ENCODE measurements around the gene TIGAR. TPM values are rescaled to one million over a fixed set of nuclear protein-coding genes. Genes with fewer than 3 reads are reported as not detected.
A peak's percentile ranks its signal among the peaks of the same experiment; 100 is the strongest.

Gene TIGAR
- polyA plus RNA-seq, 6 donors from 2014 or later = 3.3 to 9.4 (median 5.6) TPM

- Mint-ChIP-seq H3K27ac (peak overlapping the region in 2 of 6 donors; percentile 37 to 79), H3K36me3 (peaks cover 6 to 15% of the 10 kb centered on the region in 2 donors), H3K4me3 (peak overlapping the region in 1 of 8 donors; percentile 30), H3K27me3 (no peaks in the 10 kb centered on the region), H3K4me1 (peaks cover 31 to 56% (median 50%) of the 10 kb centered on the region in 3 donors), H3K9me3 (no peaks in the 10 kb centered on the region)
- ATAC-seq (ENCODE audit: low read depth in 2 of 2) (no peak), DNase-seq (no peak)
Measured at GRCh38 chr12:4287325-4288211, 33.4 kb upstream of the TIGAR start.

GRCh38 chr12:4288296-4289131, 32.5 kb upstream of the TIGAR start:
- Mint-ChIP-seq H3K27ac (peak overlapping the region; percentile 38 to 90 (median 74)), H3K9me3 (no peaks in the 10 kb centered on the region), H3K4me3 (peak overlapping the region; percentile 41 to 89 (median 68)), H3K27me3 (no peaks in the 10 kb centered on the region), H3K4me1 (peaks cover 31 to 56% (median 51%) of the 10 kb centered on the region in 3 donors), H3K36me3 (peaks cover 6 to 15% of the 10 kb centered on the region in 2 donors)
- peak; percentile 41 to 48 for ATAC-seq (ENCODE audit: low read depth in 2 of 2)
- no peak for DNase-seq

DNA sequence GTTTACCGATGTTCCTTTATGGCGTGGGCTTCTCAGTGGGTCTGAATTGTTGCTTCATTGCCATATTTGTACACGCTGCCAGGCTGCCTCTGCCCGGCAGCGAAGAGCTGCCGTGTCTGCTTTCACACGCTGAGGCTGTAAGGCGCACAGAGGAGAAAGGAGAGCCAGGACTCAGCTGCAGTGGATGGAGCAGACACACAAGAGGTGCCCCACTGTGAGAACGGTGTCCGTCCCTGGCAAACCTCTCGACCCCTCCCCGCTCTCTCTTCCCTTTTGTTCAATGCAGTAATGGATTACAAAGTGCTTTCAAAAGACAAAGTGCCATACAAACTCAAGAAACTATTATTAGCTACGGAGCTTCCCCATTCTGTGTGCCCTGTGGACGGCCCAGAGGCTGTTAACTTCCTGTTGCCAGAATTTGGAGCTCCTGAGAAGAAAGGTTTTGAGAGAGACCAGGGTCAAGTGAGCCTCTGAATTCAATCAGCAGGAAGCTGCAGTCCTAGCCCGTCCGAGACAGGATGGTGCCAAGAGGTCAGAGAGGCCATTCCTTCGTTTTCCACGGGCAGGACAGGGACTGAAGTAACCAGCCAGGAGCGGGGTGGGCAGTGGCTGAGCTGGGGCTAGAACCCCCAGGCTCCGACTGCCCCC, 31.7 kb upstream of the TIGAR start:
- Mint-ChIP-seq H3K27ac (peak overlapping the region in 5 of 6 donors; percentile 32 to 90 (median 79)), H3K4me1 (peaks cover 31 to 56% (median 50%) of the 10 kb centered on the region in 3 donors), H3K27me3 (no peaks in the 10 kb centered on the region), H3K36me3 (peaks cover 6 to 15% of the 10 kb centered on the region in 2 donors), H3K9me3 (no peaks in the 10 kb centered on the region), H3K4me3 (peak overlapping the region; percentile 41 to 89 (median 60))
- peak; percentile 48 to 50 for ATAC-seq (ENCODE audit: low read depth in 2 of 2)
- no peak for DNase-seq

GRCh38 chr12:4289998-4290790, 30.8 kb upstream of the TIGAR start:
- H3K27me3 Mint-ChIP-seq = no peaks in the 10 kb centered on the region
- peak overlapping the region in 3 of 6 donors; percentile 20 to 90 (median 79) for H3K27ac Mint-ChIP-seq
- no peaks in the 10 kb centered on the region for H3K9me3 Mint-ChIP-seq
- ATAC-seq (ENCODE audit: low read depth in 2 of 2) (no peak), DNase-seq (no peak)
- H3K4me1 Mint-ChIP-seq = peaks cover 36 to 56% (median 55%) of the 10 kb centered on the region in 3 donors
- H3K4me3 Mint-ChIP-seq = peak overlapping the region in 2 of 8 donors; percentile 12 to 45
- H3K36me3 Mint-ChIP-seq = peaks cover 13 to 15% of the 10 kb centered on the region in 2 donors

- no peak for ATAC-seq (ENCODE audit: low read depth in 2 of 2)
- no peaks in the 10 kb centered on the region for H3K27me3 Mint-ChIP-seq
- peaks cover 23 to 35% (median 32%) of the 10 kb centered on the region in 3 donors for H3K4me1 Mint-ChIP-seq
- H3K4me3 Mint-ChIP-seq = no peak overlapping the region
- DNase-seq = no peak
- no peaks in the 10 kb centered on the region for H3K9me3 Mint-ChIP-seq
- peaks cover 10 to 15% of the 10 kb centered on the region in 2 donors for H3K36me3 Mint-ChIP-seq
- H3K27ac Mint-ChIP-seq = peak overlapping the region in 2 of 6 donors; percentile 38 to 74
Measured at GRCh38 chr12:4292341-4293073, 28.5 kb upstream of the TIGAR start.

- Mint-ChIP-seq H3K4me3 (no peak overlapping the region), H3K27ac (peak overlapping the region in 5 of 6 donors; percentile 2 to 60 (median 9)), H3K4me1 (peaks cover 17 to 26% (median 23%) of the 10 kb centered on the region in 3 donors), H3K9me3 (no peaks in the 10 kb centered on the region), H3K36me3 (peaks cover 15% of the 10 kb centered on the region in 2 donors), H3K27me3 (no peaks in the 10 kb centered on the region)
- DNase-seq (no peak), ATAC-seq (ENCODE audit: low read depth in 2 of 2) (no peak)
Measured at GRCh38 chr12:4293299-4293965, 27.6 kb upstream of the TIGAR start.

GRCh38 chr12:4293966-4294505, 27.0 kb upstream of the TIGAR start:
- DNase-seq (no peak), ATAC-seq (ENCODE audit: low read depth in 2 of 2) (no peak)
- Mint-ChIP-seq H3K4me3 (no peak overlapping the region), H3K27ac (peak overlapping the region in 3 of 6 donors; percentile 3 to 74 (median 47)), H3K9me3 (no peaks in the 10 kb centered on the region), H3K36me3 (peaks cover 14 to 15% of the 10 kb centered on the region in 2 donors), H3K4me1 (peaks cover 11 to 20% (median 17%) of the 10 kb centered on the region in 3 donors), H3K27me3 (no peaks in the 10 kb centered on the region)

- H3K36me3 Mint-ChIP-seq = peaks cover 10 to 21% of the 10 kb centered on the region in 2 donors
Measured at GRCh38 chr12:4296751-4297150, 24.3 kb upstream of the TIGAR start.

DNA sequence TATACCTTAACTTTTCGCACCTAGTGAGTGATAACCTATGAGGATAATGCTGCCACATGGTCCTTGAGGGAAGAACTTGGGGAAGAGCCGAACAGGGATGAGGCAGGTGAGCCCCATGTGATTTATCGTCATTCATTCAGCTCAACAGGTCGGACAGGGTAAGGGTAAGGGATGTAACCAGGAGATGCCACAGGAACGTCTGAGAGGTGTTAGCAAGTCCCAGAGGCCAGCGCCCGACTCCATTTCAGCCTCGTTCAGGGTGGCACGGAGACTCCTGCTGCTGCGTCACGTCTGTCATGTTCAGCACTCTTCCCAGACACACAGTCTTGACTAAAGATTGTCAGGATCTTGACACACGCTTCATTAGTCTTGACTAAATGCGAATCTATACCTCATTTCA, 23.4 kb upstream of the TIGAR start:
- Mint-ChIP-seq H3K4me1 (peaks cover 5 to 8% (median 5%) of the 10 kb centered on the region in 3 donors), H3K4me3 (no peak overlapping the region), H3K36me3 (peaks cover 19 to 28% of the 10 kb centered on the region in 2 donors), H3K27ac (no peak overlapping the region), H3K9me3 (no peaks in the 10 kb centered on the region), H3K27me3 (no peaks in the 10 kb centered on the region)
- DNase-seq (no peak), ATAC-seq (ENCODE audit: low read depth in 2 of 2) (no peak)

More at GRCh38 chr12:4296751-4297150, 24.3 kb upstream of the TIGAR start:
- H3K4me1 Mint-ChIP-seq = peaks cover 5 to 8% (median 7%) of the 10 kb centered on the region in 3 donors
- no peaks in the 10 kb centered on the region for H3K9me3 Mint-ChIP-seq
- no peaks in the 10 kb centered on the region for H3K27me3 Mint-ChIP-seq
- no peak overlapping the region for H3K4me3 Mint-ChIP-seq
- ATAC-seq (ENCODE audit: low read depth in 2 of 2) (no peak), DNase-seq (no peak)
- H3K27ac Mint-ChIP-seq = peak overlapping the region in 2 of 6 donors; percentile 7 to 39

- ATAC-seq (ENCODE audit: low read depth in 2 of 2) (no peak), DNase-seq (no peak)
- Mint-ChIP-seq H3K36me3 (peaks cover 21 to 44% of the 10 kb centered on the region in 2 donors), H3K9me3 (no peaks in the 10 kb centered on the region), H3K4me1 (no peaks in the 10 kb centered on the region), H3K27ac (no peak overlapping the region), H3K27me3 (no peaks in the 10 kb centered on the region), H3K4me3 (no peak overlapping the region)
Measured at GRCh38 chr12:4300883-4301282, 20.1 kb upstream of the TIGAR start.

DNA sequence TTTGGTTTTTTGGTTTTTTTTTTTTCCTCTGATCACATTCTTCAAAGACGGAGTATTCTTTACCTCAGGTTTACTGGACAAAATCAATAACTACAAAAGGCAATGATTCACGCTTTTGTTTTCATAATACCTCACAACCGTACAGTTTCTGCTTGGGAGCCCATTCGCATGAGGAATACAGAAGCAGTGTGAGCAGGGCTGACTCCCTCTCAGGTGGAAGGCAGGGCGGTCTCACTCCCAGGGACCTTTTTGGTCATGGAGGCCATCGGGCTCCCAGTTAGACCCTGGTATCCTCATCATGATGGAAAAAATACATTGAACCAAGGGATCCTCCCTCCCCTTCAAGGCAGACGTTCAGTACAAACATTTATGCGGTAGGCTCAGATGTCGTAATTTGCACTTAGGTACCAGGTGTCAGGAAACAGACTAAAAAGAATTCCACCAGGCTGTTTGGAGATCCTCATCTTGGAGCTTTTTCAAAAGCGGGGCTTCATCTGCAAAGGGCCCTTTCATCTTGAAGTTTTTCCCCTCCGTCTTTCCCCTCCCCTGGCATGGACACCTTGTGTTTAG, 19.0 kb upstream of the TIGAR start:
- H3K27ac Mint-ChIP-seq = peak overlapping the region in 4 of 6 donors; percentile 41 to 84 (median 59)
- peaks cover 21 to 49% of the 10 kb centered on the region in 2 donors for H3K36me3 Mint-ChIP-seq
- no peaks in the 10 kb centered on the region for H3K9me3 Mint-ChIP-seq
- ATAC-seq (ENCODE audit: low read depth in 2 of 2) (no peak), DNase-seq (no peak)
- no peak overlapping the region for H3K4me3 Mint-ChIP-seq
- no peaks in the 10 kb centered on the region for H3K4me1 Mint-ChIP-seq
- no peaks in the 10 kb centered on the region for H3K27me3 Mint-ChIP-seq
